Pancreas (tissue), 10 donors: ENCODE measurements around the gene UBL4A. TPM values are rescaled to one million over a fixed set of nuclear protein-coding genes. Genes with fewer than 3 reads are reported as not detected.
"Not testable (repeated sequence)": the region's sequence is repeated elsewhere in the genome, so short reads cannot be mapped to it uniquely, and the experiment has no call there.

ENCODE experiments used
- ATAC-seq, 4 donors: fragments of 200-7000 bp; cut with Tn5 transposase; one replicate each; pipeline versions ENCODE4 v1.8.0 to v1.9.1; 2020; ENCODE audit warnings: mild to moderate bottlenecking in 4 of 4, moderate library complexity in 4 of 4
- DNase-seq, 6 donors: peaks; one replicate each; pipeline ENCODE4 v3.0.0-alpha.2; 2020
- FAIRE-seq: peaks from 2 replicates; lab custom pipeline; 2012; peaks lifted over from hg19 to GRCh38; lab: Jason Lieb, UNC
- H3K27ac ChIP-seq, 4 donors: fragments of 200-600 bp; sonication (generic); 1 replicate in 3 of 4; 2 replicates in 1 of 4; pipeline versions ENCODE4 v1.5.0 to v1.8.0; 2020
- H3K27me3 ChIP-seq, 4 donors: fragments of 200-600 bp; one replicate each; pipeline ENCODE4 v1.8.0; 2021
- H3K36me3 ChIP-seq, 3 donors: fragments of 200-600 bp; sonication (generic) in 1 of 3; one replicate each; pipeline versions ENCODE4 v1.5.0 to v1.8.0; 2020 to 2021
- H3K4me1 ChIP-seq, 3 donors: fragments of 200-600 bp; one replicate each; pipeline ENCODE4 v1.8.0; 2021
- H3K4me3 ChIP-seq, 4 donors: fragments of 200-600 bp; sonication (generic) in 2 of 4; one replicate each; pipeline versions ENCODE4 v1.5.0 to v1.8.0; 2020 to 2021
- H3K9me3 ChIP-seq, 4 donors: fragments of 200-600 bp; one replicate each; pipeline ENCODE4 v1.8.0; 2021
- WGBS, 2 donors: extraction: QIAGEN DNeasy Blood & Tissue Kit; methylation state at CpG; one replicate each; pipeline ENCODE4 v1.1.7; 2013; 5-methylcytosine and 5-hydroxymethylcytosine counted together
- intact Hi-C, 3 donors: fragments of 100-400 bp; cut with DNase I; formaldehyde crosslinking; loops; one replicate each; pipeline versions ENCODE4 v1.11.1 to v1.14.2; 2022
- polyA plus RNA-seq, 2 donors: library from polyadenylated mRNA; stranded (reverse); fragments of 200-250 nt; gene quantifications; one replicate each; pipeline ENCODE4 v1.2.3, GENCODE V29; 2013
- total RNA-seq, 6 donors: library from RNA; stranded (reverse); fragmentation: NEBNext Ultra II Directional in 4 of 6; extraction: Animal tissue kit (Norgen Biotek cat#: 25700) in 4 of 6; gene quantifications; one replicate each; pipeline versions ENCODE4 v1.2.1 to v1.2.4, GENCODE V29; 2021 to 2023
- TF ChIP-seq, protein P1 (sequence below), 4 donors: fragments of 200-600 bp; sonication (generic) in 3 of 4; IDR thresholded peaks; one replicate each; pipeline versions ENCODE4 v1.5.0 to v1.8.0; 2021; ENCODE audit warnings: antibody characterized with exemption in 4 of 4
- donor health status: healthy with polysubstance abuse.
- donor health status: DM: no; HTN: no; CAD: no; lungs with moderate emphysema.
- donor health status: DM: no; HTN: no; CAD: no.
- donor health status: control.
- donor health status: control.
- donor health status: Bipolar disorder and iron deficiency.
- donor health status: DM: yes; HTN: yes; CAD: no.
- donor health status: DM: no; HTN: no; CAD: no.
- donor health status: DM: no; HTN: no; CAD: no.
- donor health status: DM: yes; HTN: yes; CAD: no.

The UBL4A gene
- total and polyA plus RNA-seq, 8 donors: 13.6 to 32.2 (median 20.9) TPM

DNA sequence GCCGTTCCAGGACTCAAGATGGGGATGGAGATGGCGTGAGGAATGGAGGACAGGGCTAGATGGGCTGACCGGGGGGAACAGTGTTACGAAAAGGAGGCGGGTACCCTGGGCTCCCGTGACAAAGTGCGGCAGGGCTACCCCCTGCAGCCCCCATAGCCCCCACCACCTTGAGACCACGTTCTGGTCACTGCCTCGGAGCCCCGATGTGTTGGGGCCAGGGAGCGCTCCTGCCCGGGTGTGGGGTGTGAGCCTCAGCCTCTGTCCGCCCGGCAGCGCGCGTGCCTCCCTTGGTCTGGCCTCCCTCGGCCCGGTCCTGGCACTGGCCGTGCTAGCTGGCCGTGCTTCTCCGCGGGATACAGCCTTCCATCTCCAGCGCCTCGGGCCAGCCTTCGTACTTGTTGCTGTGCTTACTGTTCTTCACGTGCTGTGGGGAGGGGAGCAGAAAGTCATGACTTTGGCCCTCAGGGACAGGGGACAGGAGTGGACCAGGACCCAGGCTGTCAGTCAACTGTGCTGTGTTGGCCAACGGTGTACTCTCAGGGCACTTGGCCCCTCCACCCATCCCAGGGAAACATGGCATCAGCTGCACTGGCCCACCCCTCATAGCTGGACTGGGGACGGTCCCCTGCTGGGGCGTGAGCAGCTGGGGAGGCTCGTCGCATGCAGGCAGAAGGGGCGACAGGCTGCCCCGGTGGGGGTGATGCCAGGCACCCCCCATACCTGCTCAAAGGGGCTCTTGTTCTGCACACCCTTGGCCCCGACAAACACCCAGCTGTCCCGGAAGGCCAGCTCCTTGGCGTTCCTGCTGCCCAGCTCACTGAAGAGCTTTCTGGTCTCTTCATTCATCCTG lies 20.3 kb upstream of the UBL4A start:
- peaks cover 0 to 6% (median 0%) of the 10 kb centered on the region in 3 donors for H3K36me3 ChIP-seq
- H3K27ac ChIP-seq: no peak overlapping the region
- DNase-seq (no peak), ATAC-seq (peak in 1 of 4 donors; percentile 5), FAIRE-seq (no peak)
- TF ChIP-seq, protein P1, sequence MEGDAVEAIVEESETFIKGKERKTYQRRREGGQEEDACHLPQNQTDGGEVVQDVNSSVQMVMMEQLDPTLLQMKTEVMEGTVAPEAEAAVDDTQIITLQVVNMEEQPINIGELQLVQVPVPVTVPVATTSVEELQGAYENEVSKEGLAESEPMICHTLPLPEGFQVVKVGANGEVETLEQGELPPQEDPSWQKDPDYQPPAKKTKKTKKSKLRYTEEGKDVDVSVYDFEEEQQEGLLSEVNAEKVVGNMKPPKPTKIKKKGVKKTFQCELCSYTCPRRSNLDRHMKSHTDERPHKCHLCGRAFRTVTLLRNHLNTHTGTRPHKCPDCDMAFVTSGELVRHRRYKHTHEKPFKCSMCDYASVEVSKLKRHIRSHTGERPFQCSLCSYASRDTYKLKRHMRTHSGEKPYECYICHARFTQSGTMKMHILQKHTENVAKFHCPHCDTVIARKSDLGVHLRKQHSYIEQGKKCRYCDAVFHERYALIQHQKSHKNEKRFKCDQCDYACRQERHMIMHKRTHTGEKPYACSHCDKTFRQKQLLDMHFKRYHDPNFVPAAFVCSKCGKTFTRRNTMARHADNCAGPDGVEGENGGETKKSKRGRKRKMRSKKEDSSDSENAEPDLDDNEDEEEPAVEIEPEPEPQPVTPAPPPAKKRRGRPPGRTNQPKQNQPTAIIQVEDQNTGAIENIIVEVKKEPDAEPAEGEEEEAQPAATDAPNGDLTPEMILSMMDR (IDR thresholded peaks at IDR 0.05): no peak
- 88 to 94% methylated on average over 31 to 37 of the region's 37 CpGs for WGBS, 2 donors
- H3K9me3 ChIP-seq: no peaks in the 10 kb centered on the region
- H3K27me3 ChIP-seq: no peaks in the 10 kb centered on the region
- intact Hi-C loops: no loop called here
- H3K4me3 ChIP-seq: no peak overlapping the region
- no peaks in the 10 kb centered on the region for H3K4me1 ChIP-seq

GRCh38 chrX:154505734-154506133 lies 19.3 kb upstream of the UBL4A start:
- TF ChIP-seq, protein P1 (IDR thresholded peaks at IDR 0.05): no peak
- intact Hi-C loops: no loop called here
- DNase-seq (no peak), ATAC-seq (no peak), FAIRE-seq (no peak)
- WGBS, 2 donors: 85 to 87% methylated on average over 12 of the region's 12 CpGs
- H3K36me3 ChIP-seq: peaks cover 0 to 6% (median 0%) of the 10 kb centered on the region in 3 donors
- no peaks in the 10 kb centered on the region for H3K27me3 ChIP-seq
- H3K27ac ChIP-seq: no peak overlapping the region
- no peaks in the 10 kb centered on the region for H3K4me1 ChIP-seq
- no peaks in the 10 kb centered on the region for H3K9me3 ChIP-seq
- no peak overlapping the region for H3K4me3 ChIP-seq

DNA sequence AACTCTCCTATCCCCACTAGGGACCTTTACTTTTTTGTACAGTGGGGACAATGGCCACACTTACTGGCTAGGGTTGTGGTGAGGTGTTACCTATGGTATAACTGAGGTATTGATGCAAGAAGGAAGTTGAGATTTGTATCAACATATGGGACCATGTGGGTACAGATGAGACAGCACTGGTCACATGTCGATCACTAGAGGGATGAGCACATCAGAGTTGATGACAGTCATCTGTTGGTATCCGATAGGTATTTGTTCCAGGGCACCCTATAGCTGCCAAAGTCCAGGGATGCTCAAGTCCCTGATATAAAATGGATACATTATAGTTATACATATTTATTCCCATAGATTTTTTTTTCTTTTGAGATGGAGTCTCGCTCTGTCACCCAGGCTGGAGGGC lies 16.6 kb upstream of the UBL4A start:
- H3K27me3 ChIP-seq: no peaks in the 10 kb centered on the region
- TF ChIP-seq, protein P1 (IDR thresholded peaks at IDR 0.05): no peak
- intact Hi-C loops: no loop called here
- no peak overlapping the region for H3K4me3 ChIP-seq
- peaks cover 0 to 6% (median 0%) of the 10 kb centered on the region in 3 donors for H3K36me3 ChIP-seq
- WGBS, 2 donors: 83 to 94% methylated on average over 3 of the region's 3 CpGs
- no peaks in the 10 kb centered on the region for H3K9me3 ChIP-seq
- ATAC-seq: no peak
- no peaks in the 10 kb centered on the region for H3K4me1 ChIP-seq
- H3K27ac ChIP-seq: no peak overlapping the region
- FAIRE-seq: no peak
- DNase-seq: no peak

DNA sequence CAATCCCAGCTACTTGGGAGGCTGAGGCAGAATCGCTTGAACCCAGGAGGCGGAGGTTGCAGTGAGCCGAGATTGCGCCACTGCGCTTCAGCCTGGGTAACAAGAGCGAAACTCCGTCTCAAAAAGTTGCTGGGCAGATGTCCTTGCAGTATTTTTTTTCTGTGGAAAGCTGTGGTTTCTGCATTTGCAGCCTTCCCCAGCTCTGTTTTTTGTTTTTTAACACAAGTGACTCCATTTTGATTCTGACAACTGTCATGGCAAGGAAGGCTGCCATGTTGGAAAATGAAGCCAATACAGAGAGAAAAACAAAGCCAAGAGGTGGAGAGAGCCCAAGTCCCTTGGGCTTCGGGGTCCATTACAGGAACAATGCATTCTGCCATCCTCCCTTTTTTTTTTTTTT lies 15.7 kb upstream of the UBL4A start:
- no peak overlapping the region for H3K4me3 ChIP-seq
- FAIRE-seq: no peak
- no peaks in the 10 kb centered on the region for H3K27me3 ChIP-seq
- H3K9me3 ChIP-seq: no peaks in the 10 kb centered on the region
- H3K36me3 ChIP-seq: no peaks in the 10 kb centered on the region
- no peak for DNase-seq
- no peak overlapping the region for H3K27ac ChIP-seq
- ATAC-seq: no peak
- no peaks in the 10 kb centered on the region for H3K4me1 ChIP-seq
- intact Hi-C loops: no loop called here
- TF ChIP-seq, protein P1 (IDR thresholded peaks at IDR 0.05): no peak
- 86 to 89% methylated on average over 8 of the region's 8 CpGs for WGBS, 2 donors

GRCh38 chrX:154501423-154501822 lies 15.0 kb upstream of the UBL4A start:
- H3K27me3 ChIP-seq, intact Hi-C loops, H3K4me3 ChIP-seq, ATAC-seq, H3K36me3 ChIP-seq, FAIRE-seq, DNase-seq, H3K9me3 ChIP-seq, H3K27ac ChIP-seq, H3K4me1 ChIP-seq: not testable (repeated sequence)
- 90 to 92% methylated on average over 7 of the region's 7 CpGs for WGBS, 2 donors

- H3K36me3 ChIP-seq, FAIRE-seq, H3K4me3 ChIP-seq, intact Hi-C loops, ATAC-seq, H3K27me3 ChIP-seq, H3K27ac ChIP-seq, DNase-seq, H3K4me1 ChIP-seq, H3K9me3 ChIP-seq: not testable (repeated sequence)
- WGBS, 2 donors: 53 to 55% methylated on average over 4 of the region's 4 CpGs
Observed at GRCh38 chrX:154496591-154497137, 10.2 kb upstream of the UBL4A start.
